Vagina (tissue), 2 donors: ENCODE results near the gene TMEM14A.

Experiments
- POLR2A ChIP-seq, 2 donors: fragments of 450-650 bp; IDR thresholded peaks; one replicate each; pipeline ENCODE4 v1.6.1; 2017; ENCODE audit warnings: antibody characterized with exemption in 2 of 2, mild to moderate bottlenecking in 2 of 2, moderate library complexity in 2 of 2
- POLR2AphosphoS5 ChIP-seq, 2 donors: sonication (generic); formaldehyde crosslinking; IDR thresholded peaks; one replicate each; pipeline ENCODE4 v1.9.0; 2017; ENCODE audit warnings: antibody characterized with exemption in 2 of 2, mild to moderate bottlenecking in 2 of 2, low read depth in 1 of 2; ENCODE audit not compliant: insufficient read depth in 1 of 2
- TF ChIP-seq, protein P1 (sequence below), 3 experiments: fragments of 450-650 bp in 2 of 3; fragments of 200-600 bp in 1 of 3; sonication (generic) in 1 of 3; IDR thresholded peaks; one replicate each; pipeline ENCODE4 v1.5.1; 2017 to 2019; ENCODE audit warnings: antibody characterized with exemption in 3 of 3, mild to moderate bottlenecking in 2 of 3, moderate library complexity in 2 of 3

DNA sequence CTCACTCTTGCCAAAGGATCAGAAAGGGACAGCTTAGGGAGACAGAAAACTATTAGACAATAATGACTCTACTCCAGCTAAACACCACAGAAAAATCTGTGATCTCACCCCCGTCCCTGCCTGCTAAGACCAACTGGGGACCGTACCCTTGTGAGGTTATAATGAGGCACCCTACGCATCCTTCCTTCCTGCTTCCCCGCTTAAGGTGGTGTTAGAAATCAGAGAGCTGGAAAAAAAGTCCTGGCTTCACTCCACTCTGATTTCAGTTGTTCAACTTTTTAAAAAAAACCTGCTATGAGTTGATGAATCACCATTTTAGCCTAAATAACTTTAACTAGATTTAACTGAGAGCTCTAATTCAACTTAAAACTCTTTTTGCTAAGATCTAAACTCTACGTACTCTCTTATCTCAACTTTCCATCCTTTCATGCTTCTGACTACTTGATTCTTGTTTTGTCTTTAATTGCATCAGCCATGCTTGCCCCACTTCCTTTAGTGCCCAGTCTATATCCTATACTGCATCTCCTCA, 35.8 kb upstream of the TMEM14A start:
- TF ChIP-seq, protein P1, sequence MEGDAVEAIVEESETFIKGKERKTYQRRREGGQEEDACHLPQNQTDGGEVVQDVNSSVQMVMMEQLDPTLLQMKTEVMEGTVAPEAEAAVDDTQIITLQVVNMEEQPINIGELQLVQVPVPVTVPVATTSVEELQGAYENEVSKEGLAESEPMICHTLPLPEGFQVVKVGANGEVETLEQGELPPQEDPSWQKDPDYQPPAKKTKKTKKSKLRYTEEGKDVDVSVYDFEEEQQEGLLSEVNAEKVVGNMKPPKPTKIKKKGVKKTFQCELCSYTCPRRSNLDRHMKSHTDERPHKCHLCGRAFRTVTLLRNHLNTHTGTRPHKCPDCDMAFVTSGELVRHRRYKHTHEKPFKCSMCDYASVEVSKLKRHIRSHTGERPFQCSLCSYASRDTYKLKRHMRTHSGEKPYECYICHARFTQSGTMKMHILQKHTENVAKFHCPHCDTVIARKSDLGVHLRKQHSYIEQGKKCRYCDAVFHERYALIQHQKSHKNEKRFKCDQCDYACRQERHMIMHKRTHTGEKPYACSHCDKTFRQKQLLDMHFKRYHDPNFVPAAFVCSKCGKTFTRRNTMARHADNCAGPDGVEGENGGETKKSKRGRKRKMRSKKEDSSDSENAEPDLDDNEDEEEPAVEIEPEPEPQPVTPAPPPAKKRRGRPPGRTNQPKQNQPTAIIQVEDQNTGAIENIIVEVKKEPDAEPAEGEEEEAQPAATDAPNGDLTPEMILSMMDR (IDR thresholded peaks at IDR 0.05): no peak
- TF ChIP-seq POLR2AphosphoS5 (IDR thresholded peaks at IDR 0.05; ENCODE audit: insufficient read depth in 1 of 2, low read depth in 1 of 2) (no peak), POLR2A (IDR thresholded peaks at IDR 0.05) (no peak)
